Measurements from ENCODE around the gene MYMX. TPM values are rescaled to one million over a fixed set of nuclear protein-coding genes. Genes with fewer than 3 reads are reported as not detected.

Gene MYMX
- 0.53 TPM in 1 of 2 replicates, not detected in the other for total RNA-seq (2014; rRNA removed; shearing (Covaris generic))

- Histone ChIP-seq H3K4me1 (replicated peaks) (peaks cover 37% of the 10 kb centered on the region), H3K27ac (no peak within 1 kb of the TSS), H3K4me3 (no peak within 1 kb of the TSS), H3K36me3 (no peaks in the 10 kb centered on the region), H3K9me3 (replicated peaks) (no peaks in the 10 kb centered on the region), H3K27me3 (replicated peaks) (no peaks in the 10 kb centered on the region)
- no peak for DNase-seq (ENCODE audit: low read depth in 1 of 2, low spot score in 2 of 2)
These were observed at the start of gene MYMX for GRCh38 chr6:44216677-44217331. MYMX (plus strand) TSS chr6:44216926; CDS start chr6:44217472, 546 bp downstream.

- no peak overlapping the region for H3K4me3 ChIP-seq
- no peak for DNase-seq (ENCODE audit: low read depth in 1 of 2, low spot score in 2 of 2)
- H3K9me3 ChIP-seq (replicated peaks), result 0 out of 2 replicates have a peak, but pooled peaks cover 3% of the 10 kb centered on the region
- no peaks in the 10 kb centered on the region for H3K27me3 ChIP-seq (replicated peaks)
- no peak overlapping the region for H3K27ac ChIP-seq
- H3K36me3 ChIP-seq, result no peaks in the 10 kb centered on the region
- peaks cover 20% of the 10 kb centered on the region for H3K4me1 ChIP-seq (replicated peaks)
These were observed 49.2 kb upstream of the MYMX start for GRCh38 chr6:44167567-44167966.

GRCh38 chr6:44169154-44169553 lies 47.6 kb upstream of the MYMX start:
- Histone ChIP-seq H3K4me3 (no peak overlapping the region), H3K4me1 (replicated peaks) (peaks cover 9% of the 10 kb centered on the region), H3K9me3 (replicated peaks) (0 out of 2 replicates have a peak, but pooled peaks cover 3% of the 10 kb centered on the region), H3K27ac (no peak overlapping the region), H3K36me3 (no peaks in the 10 kb centered on the region), H3K27me3 (replicated peaks) (no peaks in the 10 kb centered on the region)
- no peak for DNase-seq (ENCODE audit: low read depth in 1 of 2, low spot score in 2 of 2)

- no peak for DNase-seq (ENCODE audit: low read depth in 1 of 2, low spot score in 2 of 2)
- no peak overlapping the region for H3K4me3 ChIP-seq
- 0 out of 2 replicates have a peak, but pooled peaks cover 3% of the 10 kb centered on the region for H3K9me3 ChIP-seq (replicated peaks)
- peaks cover 6% of the 10 kb centered on the region; the same call in 1 of the 2 replicates for H3K4me1 ChIP-seq (replicated peaks)
- no peaks in the 10 kb centered on the region for H3K27me3 ChIP-seq (replicated peaks)
- H3K36me3 ChIP-seq, result no peaks in the 10 kb centered on the region
- H3K27ac ChIP-seq, result no peak overlapping the region
These were observed 46.7 kb upstream of the MYMX start for GRCh38 chr6:44169886-44170570.

- DNase-seq (ENCODE audit: low read depth in 1 of 2, low spot score in 2 of 2), result no peak
- no peak overlapping the region for H3K27ac ChIP-seq
- peaks cover 6% of the 10 kb centered on the region; the same call in 1 of the 2 replicates for H3K4me1 ChIP-seq (replicated peaks)
- no peak overlapping the region for H3K4me3 ChIP-seq
- H3K9me3 ChIP-seq (replicated peaks), result 0 out of 2 replicates have a peak, but pooled peaks cover 3% of the 10 kb centered on the region
- H3K27me3 ChIP-seq (replicated peaks), result no peaks in the 10 kb centered on the region
- H3K36me3 ChIP-seq, result no peaks in the 10 kb centered on the region
These were observed 44.7 kb upstream of the MYMX start for GRCh38 chr6:44171899-44172546.

- H3K4me1 ChIP-seq (replicated peaks), result peaks cover 6% of the 10 kb centered on the region; the same call in 1 of the 2 replicates
- peak; percentile 71 to 82 for DNase-seq (ENCODE audit: low read depth in 1 of 2, low spot score in 2 of 2)
- 0 out of 2 replicates have a peak, but pooled peaks cover 3% of the 10 kb centered on the region for H3K9me3 ChIP-seq (replicated peaks)
- H3K36me3 ChIP-seq, result no peaks in the 10 kb centered on the region
- H3K27ac ChIP-seq, result no peak overlapping the region
- no peak overlapping the region for H3K4me3 ChIP-seq
- no peaks in the 10 kb centered on the region for H3K27me3 ChIP-seq (replicated peaks)
These were observed 43.8 kb upstream of the MYMX start for GRCh38 chr6:44172731-44173500.

GRCh38 chr6:44176130-44176761 lies 40.5 kb upstream of the MYMX start:
- no peak overlapping the region for H3K4me3 ChIP-seq
- H3K4me1 ChIP-seq (replicated peaks), result peaks cover 11% of the 10 kb centered on the region; the same call in 1 of the 2 replicates
- H3K27ac ChIP-seq, result no peak overlapping the region
- H3K9me3 ChIP-seq (replicated peaks), result no peaks in the 10 kb centered on the region
- no peaks in the 10 kb centered on the region for H3K27me3 ChIP-seq (replicated peaks)
- DNase-seq (ENCODE audit: low read depth in 1 of 2, low spot score in 2 of 2), result no peak
- no peaks in the 10 kb centered on the region for H3K36me3 ChIP-seq

- Histone ChIP-seq H3K9me3 (replicated peaks) (no peaks in the 10 kb centered on the region), H3K36me3 (no peaks in the 10 kb centered on the region), H3K27ac (no peak overlapping the region), H3K4me1 (replicated peaks) (peaks cover 11% of the 10 kb centered on the region; the same call in 1 of the 2 replicates), H3K4me3 (no peak overlapping the region), H3K27me3 (replicated peaks) (no peaks in the 10 kb centered on the region)
- no peak for DNase-seq (ENCODE audit: low read depth in 1 of 2, low spot score in 2 of 2)
These were observed 39.8 kb upstream of the MYMX start for GRCh38 chr6:44176762-44177509.

- H3K9me3 ChIP-seq (replicated peaks), result no peaks in the 10 kb centered on the region
- no peak for DNase-seq (ENCODE audit: low read depth in 1 of 2, low spot score in 2 of 2)
- no peak overlapping the region for H3K4me3 ChIP-seq
- H3K27ac ChIP-seq, result no peak overlapping the region
- no peaks in the 10 kb centered on the region for H3K36me3 ChIP-seq
- H3K27me3 ChIP-seq (replicated peaks), result no peaks in the 10 kb centered on the region
- H3K4me1 ChIP-seq (replicated peaks), result peaks cover 7% of the 10 kb centered on the region; the same call in 1 of the 2 replicates
These were observed 38.9 kb upstream of the MYMX start for GRCh38 chr6:44177691-44178423.

- no peaks in the 10 kb centered on the region for H3K27me3 ChIP-seq (replicated peaks)
- H3K4me1 ChIP-seq (replicated peaks), result peaks cover 5% of the 10 kb centered on the region; the same call in 1 of the 2 replicates
These were observed 38.2 kb upstream of the MYMX start for GRCh38 chr6:44178424-44179071.

GRCh38 chr6:44179072-44179536 lies 37.6 kb upstream of the MYMX start:
- H3K27me3 ChIP-seq (replicated peaks), result no peaks in the 10 kb centered on the region
- H3K4me1 ChIP-seq (replicated peaks), result peaks cover 5% of the 10 kb centered on the region; the same call in 1 of the 2 replicates
- H3K4me3 ChIP-seq, result no peak overlapping the region
- no peak overlapping the region for H3K27ac ChIP-seq
- no peaks in the 10 kb centered on the region for H3K9me3 ChIP-seq (replicated peaks)
- no peaks in the 10 kb centered on the region for H3K36me3 ChIP-seq
- DNase-seq (ENCODE audit: low read depth in 1 of 2, low spot score in 2 of 2), result no peak

More at GRCh38 chr6:44178424-44179071, 38.2 kb upstream of the MYMX start:
- DNase-seq (ENCODE audit: low read depth in 1 of 2, low spot score in 2 of 2), result no peak
- Histone ChIP-seq H3K27ac (no peak overlapping the region), H3K9me3 (replicated peaks) (no peaks in the 10 kb centered on the region), H3K36me3 (no peaks in the 10 kb centered on the region), H3K4me3 (no peak overlapping the region)
